GM23248 (cell line): ENCODE measurements around the gene NEK11. TPM values are rescaled to one million over a fixed set of nuclear protein-coding genes. Genes with fewer than 3 reads are reported as not detected.
A peak's percentile ranks its signal among the peaks of the same experiment; 100 is the strongest.

Experiments
- DNase-seq: peaks from one replicate; pipeline ENCODE4 v3.0.0-alpha.2; 2015
- H2AFZ ChIP-seq: fragments of 200-600 bp; sonication (generic); 2 replicates; pipeline ENCODE4 v1.6.1; 2016; ENCODE audit warnings: antibody characterized with exemption
- H3F3A ChIP-seq: fragments of 200-600 bp; sonication (generic); 2 replicates; pipeline ENCODE4 v1.6.1; 2016; ENCODE audit warnings: mild to moderate bottlenecking, antibody characterized with exemption, mixed run types; ENCODE audit not compliant: insufficient read depth
- H3K27ac ChIP-seq: fragments of 200-600 bp; sonication (generic); 2 replicates; pipeline ENCODE4 v1.5.1; 2016; ENCODE audit warnings: mild to moderate bottlenecking
- H3K27me3 ChIP-seq: fragments of 200-600 bp; sonication (generic); replicated peaks from 2 replicates; pipeline ENCODE4 v1.6.1; 2016; ENCODE audit warnings: mild to moderate bottlenecking; ENCODE audit not compliant: insufficient read depth
- H3K36me3 ChIP-seq: fragments of 200-600 bp; sonication (generic); 2 replicates; pipeline ENCODE4 v1.6.1; 2016; ENCODE audit warnings: low read depth, mild to moderate bottlenecking
- H3K4me1 ChIP-seq: fragments of 200-600 bp; sonication (generic); 2 replicates; pipeline ENCODE4 v1.6.1; 2016; ENCODE audit warnings: mild to moderate bottlenecking; ENCODE audit not compliant: insufficient read depth
- H3K4me2 ChIP-seq: fragments of 200-600 bp; sonication (generic); one replicate; pipeline ENCODE4 v1.6.1; 2016; ENCODE audit warnings: mild to moderate bottlenecking; ENCODE audit not compliant: unreplicated experiment
- H3K4me3 ChIP-seq: fragments of 200-600 bp; sonication (generic); 2 replicates; pipeline ENCODE4 v1.5.1; 2016; ENCODE audit warnings: mild to moderate bottlenecking
- H3K79me2 ChIP-seq: fragments of 200-600 bp; sonication (generic); 2 replicates; pipeline ENCODE4 v1.6.1; 2016; ENCODE audit warnings: mild to moderate bottlenecking; ENCODE audit not compliant: insufficient read depth
- H3K9ac ChIP-seq: fragments of 200-600 bp; sonication (generic); 2 replicates; pipeline ENCODE4 v1.6.1; 2016; ENCODE audit warnings: mild to moderate bottlenecking
- H3K9me2 ChIP-seq: fragments of 200-600 bp; sonication (generic); 2 replicates; pipeline ENCODE4 v1.6.1; 2016; ENCODE audit warnings: mixed run types, mild to moderate bottlenecking, moderate library complexity; ENCODE audit not compliant: insufficient read depth
- H3K9me3 ChIP-seq: fragments of 200-600 bp; sonication (generic); one replicate; pipeline ENCODE4 v1.6.1; 2017; ENCODE audit warnings: low read depth
- H4K20me1 ChIP-seq: fragments of 200-600 bp; sonication (generic); 2 replicates; pipeline ENCODE4 v1.6.0; 2016; ENCODE audit not compliant: insufficient read depth
- EZH2 ChIP-seq: fragments of 200-600 bp; sonication (generic); IDR thresholded peaks from 2 replicates; pipeline ENCODE4 v1.6.1; 2018; ENCODE audit warnings: antibody characterized with exemption, mild to moderate bottlenecking; ENCODE audit not compliant: insufficient read depth, poor library complexity, severe bottlenecking
- EZH2phosphoT487 ChIP-seq: fragments of 200-600 bp; sonication (generic); IDR thresholded peaks from 2 replicates; pipeline ENCODE4 v1.6.1; 2018; ENCODE audit warnings: antibody characterized with exemption, moderate library complexity, mild to moderate bottlenecking, low read depth; ENCODE audit not compliant: insufficient read depth
- WGBS, 2 experiments: methylation state at CpG; one replicate each; pipeline ENCODE4 v1.1.6; 2015 to 2017; ENCODE audit warnings: low lambda C conversion rate in 2 of 2, low coverage in 1 of 2; ENCODE audit errors: missing lambda C conversion rate in 2 of 2; 5-methylcytosine and 5-hydroxymethylcytosine counted together
- in situ Hi-C: fragments of 300-500 bp; cut with MboI; formaldehyde crosslinking; loops from 2 replicates; pipeline ENCODE4 v1.15.0; 2020
- polyA plus RNA-seq: library from polyadenylated mRNA; unstranded; fragments of >200 nt; fragmentation: Nextera tagmentation; extraction: Ambion mirVana; gene quantifications from 2 replicates; pipeline ENCODE4 v1.2.1, GENCODE V29; 2016
- total RNA-seq: library from RNA; depleted of rRNA; stranded (reverse); fragments of >200 nt; shearing (Covaris generic); gene quantifications from 2 replicates; pipeline ENCODE4 v1.2.3, GENCODE V29; 2014

Gene NEK11
- total and polyA plus RNA-seq, 2 experiments from 2014 or later: 7.6 to 18.5 TPM

- no peak overlapping the region for H3K4me3 ChIP-seq
- no peaks in the 10 kb centered on the region for H4K20me1 ChIP-seq
- peaks cover 26% of the 10 kb centered on the region; the same call in 1 of the 2 replicates for H3K36me3 ChIP-seq
- no peak for DNase-seq
- H3K4me1 ChIP-seq: no peaks in the 10 kb centered on the region
- no peak overlapping the region for H3K4me2 ChIP-seq
- in situ Hi-C loops: no loop called here
- 96 to 97% methylated on average over 5 of the region's 5 CpGs for WGBS, 2 experiments
- no peak overlapping the region for H3K27ac ChIP-seq
- no peak overlapping the region for H2AFZ ChIP-seq
- no peaks in the 10 kb centered on the region for H3K9me3 ChIP-seq
- TF ChIP-seq EZH2phosphoT487 (no peak), EZH2 (no peak)
- peaks cover 12% of the 10 kb centered on the region; the same call in 1 of the 2 replicates for H3K79me2 ChIP-seq
- H3K9ac ChIP-seq: no peak overlapping the region
- H3F3A ChIP-seq: no peaks in the 10 kb centered on the region
- no peaks in the 10 kb centered on the region for H3K27me3 ChIP-seq
- H3K9me2 ChIP-seq: no peaks in the 10 kb centered on the region
These were observed 35.6 kb upstream of the NEK11 start for GRCh38 chr3:130991126-130991525.

GRCh38 chr3:130992344-130992743 is 34.3 kb upstream of the NEK11 start:
- no peaks in the 10 kb centered on the region for H3K9me3 ChIP-seq
- no peaks in the 10 kb centered on the region for H3K27me3 ChIP-seq
- WGBS, 2 experiments: 54 to 56% methylated on average over 3 of the region's 3 CpGs
- no peak overlapping the region for H2AFZ ChIP-seq
- H3K36me3 ChIP-seq: peaks cover 35% of the 10 kb centered on the region
- H3K4me3 ChIP-seq: no peak overlapping the region
- no peak overlapping the region for H3K27ac ChIP-seq
- H3K9me2 ChIP-seq: no peaks in the 10 kb centered on the region
- no peaks in the 10 kb centered on the region for H3F3A ChIP-seq
- DNase-seq: no peak
- no peak overlapping the region for H3K9ac ChIP-seq
- in situ Hi-C loops: no loop called here
- H3K4me1 ChIP-seq: no peaks in the 10 kb centered on the region
- TF ChIP-seq EZH2 (no peak), EZH2phosphoT487 (no peak)
- H3K79me2 ChIP-seq: peaks cover 12% of the 10 kb centered on the region; the same call in 1 of the 2 replicates
- H3K4me2 ChIP-seq: no peak overlapping the region
- no peaks in the 10 kb centered on the region for H4K20me1 ChIP-seq

GRCh38 chr3:130997289-130997688 is 29.4 kb upstream of the NEK11 start:
- TF ChIP-seq EZH2phosphoT487: no peak
- TF ChIP-seq EZH2: no peak
- no peak overlapping the region for H3K4me3 ChIP-seq
- H3K9me3 ChIP-seq: no peaks in the 10 kb centered on the region
- H3K36me3 ChIP-seq: peaks cover 58% of the 10 kb centered on the region
- no peaks in the 10 kb centered on the region for H3K9me2 ChIP-seq
- no peaks in the 10 kb centered on the region for H3K27me3 ChIP-seq
- 93 to 94% methylated on average over 7 of the region's 7 CpGs for WGBS, 2 experiments
- peak; percentile 6 for DNase-seq
- in situ Hi-C loops: no loop called here
- H3K4me1 ChIP-seq: peaks cover 14% of the 10 kb centered on the region
- no peaks in the 10 kb centered on the region for H4K20me1 ChIP-seq
- no peak overlapping the region for H3K9ac ChIP-seq
- H3K4me2 ChIP-seq: no peak overlapping the region
- no peaks in the 10 kb centered on the region for H3K79me2 ChIP-seq
- peaks cover 11% of the 10 kb centered on the region; the same call in 1 of the 2 replicates for H3F3A ChIP-seq
- H2AFZ ChIP-seq: no peak overlapping the region
- no peak overlapping the region for H3K27ac ChIP-seq

- in situ Hi-C loops: no loop called here
- Histone ChIP-seq H3F3A (peaks cover 11% of the 10 kb centered on the region; the same call in 1 of the 2 replicates), H3K27me3 (no peaks in the 10 kb centered on the region), H3K4me3 (no peak overlapping the region), H3K27ac (peak overlapping the region; percentile 59), H3K9me3 (no peaks in the 10 kb centered on the region), H3K4me1 (peaks cover 19% of the 10 kb centered on the region), H3K9ac (no peak overlapping the region), H2AFZ (no peak overlapping the region), H3K79me2 (no peaks in the 10 kb centered on the region), H3K9me2 (no peaks in the 10 kb centered on the region), H3K4me2 (no peak overlapping the region), H4K20me1 (no peaks in the 10 kb centered on the region), H3K36me3 (peaks cover 39% of the 10 kb centered on the region)
- WGBS, 2 experiments: 91 to 96% methylated on average over 1 of the region's 1 CpG
- TF ChIP-seq EZH2 (no peak), EZH2phosphoT487 (no peak)
- peak; percentile 15 for DNase-seq
These were observed 25.6 kb upstream of the NEK11 start for GRCh38 chr3:131001071-131001470.

GRCh38 chr3:131004603-131005002 is 22.1 kb upstream of the NEK11 start:
- H3K4me1 ChIP-seq: peaks cover 19% of the 10 kb centered on the region
- H3K27ac ChIP-seq: no peak overlapping the region
- in situ Hi-C loops: no loop called here
- H3K27me3 ChIP-seq: no peaks in the 10 kb centered on the region
- no peak overlapping the region for H2AFZ ChIP-seq
- H3K4me3 ChIP-seq: no peak overlapping the region
- WGBS, 2 experiments: 97 to 100% methylated on average over 1 of the region's 1 CpG
- no peaks in the 10 kb centered on the region for H3K79me2 ChIP-seq
- H4K20me1 ChIP-seq: no peaks in the 10 kb centered on the region
- H3K36me3 ChIP-seq: peaks cover 24% of the 10 kb centered on the region; the same call in 1 of the 2 replicates
- no peak overlapping the region for H3K4me2 ChIP-seq
- H3F3A ChIP-seq: peaks cover 16% of the 10 kb centered on the region; the same call in 1 of the 2 replicates
- TF ChIP-seq EZH2phosphoT487: no peak
- no peak for TF ChIP-seq EZH2
- DNase-seq: no peak
- H3K9me3 ChIP-seq: no peaks in the 10 kb centered on the region
- no peak overlapping the region for H3K9ac ChIP-seq
- H3K9me2 ChIP-seq: no peaks in the 10 kb centered on the region
